Chondrocyte (in vitro differentiated cells): ENCODE results near the gene CARNS1. TPM values are rescaled to one million over a fixed set of nuclear protein-coding genes. Genes with fewer than 3 reads are reported as not detected.

ENCODE experiments used
- DNase-seq: peaks from one replicate; pipeline ENCODE4 v3.0.0; 2021; ENCODE audit warnings: mixed read lengths, low spot score
- H3K27ac Mint-ChIP-seq: one replicate; pipeline ENCODE4 v1.8.0; 2021; ENCODE audit warnings: mild to moderate bottlenecking, moderate library complexity, mixed read lengths; ENCODE audit not compliant: unreplicated experiment
- H3K27me3 Mint-ChIP-seq: 2 replicates; pipeline ENCODE4 v1.8.0; 2021; ENCODE audit warnings: low read depth, mixed read lengths
- H3K36me3 Mint-ChIP-seq: 2 replicates; pipeline ENCODE4 v1.8.0; 2021; ENCODE audit warnings: low read depth, mixed read lengths
- H3K4me1 Mint-ChIP-seq: 2 replicates; pipeline ENCODE4 v1.8.0; 2021; ENCODE audit warnings: low read depth, mild to moderate bottlenecking, mixed read lengths
- H3K4me3 Mint-ChIP-seq: one replicate; pipeline ENCODE4 v1.8.0; 2021; ENCODE audit warnings: mild to moderate bottlenecking, moderate library complexity, mixed read lengths; ENCODE audit not compliant: unreplicated experiment
- H3K9me3 Mint-ChIP-seq: 2 replicates; pipeline ENCODE4 v1.8.0; 2021; ENCODE audit warnings: low read depth, mixed read lengths
- CTCF ChIP-seq: fragments of 200-600 bp; sonication (generic); IDR thresholded peaks from 2 replicates; pipeline ENCODE4 v1.5.0; 2021; ENCODE audit warnings: antibody characterized with exemption, mild to moderate bottlenecking, moderate library complexity
- total RNA-seq: library from RNA; stranded (reverse); gene quantifications from 3 replicates; pipeline ENCODE4 v1.2.1, GENCODE V29; 2021

Gene CARNS1
- total RNA-seq, 1 donor from 2014 or later: 1.8 TPM

- no peak for DNase-seq
- peaks cover 18% of the 10 kb centered on the region for H3K4me1 Mint-ChIP-seq
- peaks cover 2% of the 10 kb centered on the region for H3K36me3 Mint-ChIP-seq
- no peaks in the 10 kb centered on the region for H3K9me3 Mint-ChIP-seq
- no peaks in the 10 kb centered on the region for H3K27me3 Mint-ChIP-seq
- TF ChIP-seq CTCF: no peak
- H3K27ac Mint-ChIP-seq: no peak overlapping the region
- H3K4me3 Mint-ChIP-seq: no peak overlapping the region
These were observed 17.3 kb downstream of the CARNS1 start for GRCh38 chr11:67432655-67433349.

DNA sequence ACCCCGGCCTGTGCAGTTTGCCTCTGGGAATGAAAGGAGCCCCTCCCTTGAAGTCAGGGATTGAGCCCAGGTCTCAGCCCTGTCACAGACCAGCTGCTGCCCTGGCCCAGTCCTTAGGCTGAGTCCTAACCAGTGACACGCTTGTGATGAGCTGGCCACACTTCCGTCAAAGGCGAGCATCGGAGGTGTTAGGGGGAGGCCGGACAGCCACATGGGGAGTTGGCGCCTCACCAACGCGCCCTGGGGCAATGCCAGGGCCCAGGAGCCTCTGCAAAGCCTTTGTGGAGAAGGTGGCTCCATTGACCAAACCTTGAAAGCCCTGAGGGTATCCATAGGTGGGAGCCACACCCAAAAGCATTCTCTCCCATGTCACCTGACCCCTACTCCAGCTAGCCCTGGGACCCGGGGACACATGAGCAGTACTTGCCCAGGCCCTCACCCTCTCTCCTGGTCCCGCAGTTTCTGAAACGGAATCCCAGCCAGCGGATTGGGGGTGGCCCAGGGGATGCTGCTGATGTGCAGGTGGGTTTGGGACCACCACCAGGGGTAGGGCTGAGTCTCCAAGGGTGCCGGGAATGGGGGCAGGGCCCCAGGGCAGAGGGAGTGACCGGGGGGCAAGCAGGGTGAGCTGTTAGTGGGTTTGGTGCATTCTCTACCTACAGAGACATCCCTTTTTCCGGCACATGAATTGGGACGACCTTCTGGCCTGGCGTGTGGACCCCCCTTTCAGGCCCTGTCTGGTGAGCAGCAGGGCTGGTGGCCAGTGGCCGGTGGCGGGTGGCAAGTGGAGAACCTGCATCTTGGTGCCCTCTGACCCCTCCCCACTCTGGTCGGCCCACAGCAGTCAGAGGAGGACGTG is 18.3 kb downstream of the CARNS1 start:
- peaks cover 12% of the 10 kb centered on the region for H3K4me1 Mint-ChIP-seq

GRCh38 chr11:67434395-67434881 is 19.0 kb downstream of the CARNS1 start:
- no peak overlapping the region for H3K4me3 Mint-ChIP-seq
- no peaks in the 10 kb centered on the region for H3K9me3 Mint-ChIP-seq
- no peaks in the 10 kb centered on the region for H3K27me3 Mint-ChIP-seq

More for the DNA sequence above, 18.3 kb downstream of the CARNS1 start:
- DNase-seq: no peak
- Mint-ChIP-seq H3K36me3 (peaks cover 2% of the 10 kb centered on the region), H3K4me3 (no peak overlapping the region), H3K9me3 (no peaks in the 10 kb centered on the region), H3K27me3 (no peaks in the 10 kb centered on the region), H3K27ac (no peak overlapping the region)
- TF ChIP-seq CTCF: no peak

DNA sequence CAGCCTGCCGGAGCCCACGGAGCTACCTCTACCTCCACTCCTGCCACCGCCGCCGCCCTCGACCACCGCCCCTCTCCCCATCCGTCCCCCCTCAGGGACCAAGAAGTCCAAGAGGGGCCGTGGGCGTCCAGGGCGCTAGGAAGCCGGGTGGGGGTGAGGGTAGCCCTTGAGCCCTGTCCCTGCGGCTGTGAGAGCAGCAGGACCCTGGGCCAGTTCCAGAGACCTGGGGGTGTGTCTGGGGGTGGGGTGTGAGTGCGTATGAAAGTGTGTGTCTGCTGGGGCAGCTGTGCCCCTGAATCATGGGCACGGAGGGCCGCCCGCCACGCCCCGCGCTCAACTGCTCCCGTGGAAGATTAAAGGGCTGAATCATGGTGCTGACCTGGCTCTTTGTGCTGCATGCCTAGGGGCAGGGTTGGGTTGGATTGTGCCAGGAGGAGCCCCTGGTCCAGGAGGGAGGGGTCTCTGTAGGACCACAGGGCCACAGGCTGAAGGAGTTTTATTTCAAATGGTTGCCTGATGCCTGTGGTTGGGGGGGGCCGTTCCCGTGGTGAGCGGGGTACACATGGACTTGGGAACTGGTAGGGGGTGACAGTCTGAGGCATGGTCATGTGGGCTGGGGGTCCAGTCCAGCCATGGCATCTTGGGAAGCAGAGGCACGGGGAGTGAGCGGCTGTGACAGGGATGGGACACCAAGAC is 19.7 kb downstream of the CARNS1 start:
- H3K4me1 Mint-ChIP-seq: peaks cover 14% of the 10 kb centered on the region
- H3K27me3 Mint-ChIP-seq: no peaks in the 10 kb centered on the region
- no peak overlapping the region for H3K27ac Mint-ChIP-seq
- H3K36me3 Mint-ChIP-seq: peaks cover 2% of the 10 kb centered on the region
- H3K9me3 Mint-ChIP-seq: no peaks in the 10 kb centered on the region
- no peak overlapping the region for H3K4me3 Mint-ChIP-seq
- peak; percentile 88 for DNase-seq
- no peak for TF ChIP-seq CTCF

More at GRCh38 chr11:67434395-67434881, 19.0 kb downstream of the CARNS1 start:
- peaks cover 2% of the 10 kb centered on the region for H3K36me3 Mint-ChIP-seq
- DNase-seq: no peak
- no peak for TF ChIP-seq CTCF
- H3K27ac Mint-ChIP-seq: no peak overlapping the region
- peaks cover 10% of the 10 kb centered on the region for H3K4me1 Mint-ChIP-seq
